Smooth muscle cell of trachea (primary cell): ENCODE data around the gene MOG. TPM values are rescaled to one million over a fixed set of nuclear protein-coding genes. Genes with fewer than 3 reads are reported as not detected.

ENCODE experiments used
- total RNA-seq: library from RNA; depleted of rRNA; stranded (reverse); fragments of >200 nt; gene quantifications from 2 replicates; pipeline ENCODE4 v1.2.1, GENCODE V29; 2014

Gene MOG
- not detected in 2 replicates for total RNA-seq

GRCh38 chr6:29656798-29657197 is at the start of gene MOG:
Gene MOG (plus strand): TSS chr6:29657092. CDS start chr6:29657210, 118 bp downstream.

DNA sequence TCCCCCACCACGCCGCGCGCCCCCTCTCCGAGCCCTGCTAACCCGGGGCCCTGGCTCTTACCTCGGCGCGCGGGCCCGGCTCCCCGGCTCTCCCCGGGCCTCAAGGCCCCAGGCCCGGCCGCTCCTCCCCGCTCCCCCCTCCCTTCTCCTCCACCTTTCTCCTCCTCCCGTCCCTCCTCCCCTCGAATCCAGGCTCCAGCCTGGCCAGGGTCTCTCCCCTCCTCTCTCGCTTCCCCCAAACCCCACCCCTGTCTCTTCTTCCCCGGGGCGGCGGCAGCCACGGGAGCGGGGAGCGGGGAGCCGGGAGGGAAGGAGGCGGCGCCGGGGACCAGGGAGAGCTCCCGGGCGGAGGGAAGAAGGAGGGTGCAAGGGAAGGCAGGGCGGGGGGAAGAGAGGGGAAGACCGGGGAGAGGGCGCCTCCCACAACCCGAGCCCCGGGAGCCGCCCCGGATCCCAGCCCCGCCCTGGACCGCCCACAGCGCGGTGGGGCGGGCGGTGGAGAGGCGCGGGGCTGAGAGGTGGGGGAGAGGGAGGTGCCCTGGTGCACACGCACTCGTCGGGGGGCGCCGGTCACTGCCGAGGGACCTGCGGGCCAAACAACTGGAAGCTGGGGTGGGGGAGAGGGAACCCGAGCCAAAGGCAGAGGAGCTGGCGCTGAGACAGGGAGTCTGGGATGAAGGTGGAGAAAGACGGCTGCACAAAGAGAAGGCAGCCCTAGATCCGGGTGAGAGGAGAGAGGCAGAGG is 23.9 kb upstream of the MOG start, which contains the start of gene GABBR1:
TSS of gene GABBR1 (minus strand) at position 395 of the 745 bp plus-strand sequence. CDS start 798 bp downstream, outside the sequence.

GRCh38 chr6:29680904-29681303 is 24.0 kb downstream of the MOG start, which contains the start of gene ZFP57:
Gene ZFP57 (minus strand): TSS chr6:29681152. CDS start chr6:29677003, 4,149 bp downstream.

Other genes with a start within 250 kb of the MOG start
- not detected in 2 replicates for gene OR12D1, start 242.2 kb upstream of the MOG start, total RNA-seq
- not detected in 2 replicates for gene OR10C1, start 217.8 kb upstream of the MOG start, total RNA-seq
- gene OR11A1, start 200.0 kb upstream of the MOG start, total RNA-seq = not detected in 2 replicates
- not detected in 2 replicates for gene OR2H1, start 199.9 kb upstream of the MOG start, total RNA-seq
- not detected in 2 replicates for gene MAS1L, start 169.1 kb upstream of the MOG start, total RNA-seq
- gene UBD, start 97.4 kb upstream of the MOG start, total RNA-seq = 0.66 TPM in 1 of 2 replicates, not detected in the other
- not detected in 2 replicates for gene OR2H2, start 72.0 kb upstream of the MOG start, total RNA-seq
- 15.5 and 16.3 TPM in 2 replicates for gene GABBR1, start 23.9 kb upstream of the MOG start, total RNA-seq
- gene ZFP57, start 24.1 kb downstream of the MOG start, total RNA-seq = 0.17 and 0.29 TPM in 2 replicates
- 1.3 and 1.9 TPM in 2 replicates for gene HLA-F, start 66.3 kb downstream of the MOG start, total RNA-seq
- gene HLA-G, start 170.7 kb downstream of the MOG start, total RNA-seq = 0.17 TPM in 1 of 2 replicates, not detected in the other